HEK293 (cell line): ENCODE data around the gene RALGAPA2.

Source experiments
- CTCF ChIA-PET: fragments of 350-600 bp; formaldehyde crosslinking; extraction: SDS; loops from one replicate; lab custom pipeline; 2021; ENCODE audit warnings: antibody characterized with exemption; lab: Yijun Ruan, JAX
- POLR2A ChIA-PET: fragments of 300-600 bp; formaldehyde crosslinking; extraction: SDS; loops from one replicate; lab custom pipeline; 2020; ENCODE audit warnings: antibody characterized with exemption, inconsistent platforms; lab: Yijun Ruan, JAX
- H3K27ac ChIP-seq: fragments of 200-500 bp; sonication (Bioruptor generic); 2 replicates; pipeline ENCODE4 v1.5.1; 2014; ENCODE audit warnings: low read depth, low read length, control low read depth, inconsistent platforms; ENCODE audit errors: extremely low read depth
- H3K36me3 ChIP-seq, 2 experiments: fragments of 200-500 bp in 1 of 2; sonication (Bioruptor generic) in 1 of 2; 1 replicate in 1 of 2; 2 replicates in 1 of 2; pipeline ENCODE4 v1.5.1; 2014 to 2017; ENCODE audit warnings: inconsistent platforms in 2 of 2, low read length in 2 of 2; ENCODE audit not compliant: control insufficient read depth in 2 of 2, insufficient read depth in 1 of 2
- H3K4me1 ChIP-seq: fragments of 200-500 bp; sonication (Bioruptor generic); 2 replicates; pipeline ENCODE4 v1.5.1; 2014; ENCODE audit warnings: mild to moderate bottlenecking, low read length, inconsistent platforms; ENCODE audit not compliant: control insufficient read depth, insufficient read depth
- H3K4me3 ChIP-seq: 2 replicates; pipeline ENCODE4 v1.5.1; 2011; ENCODE audit warnings: low read depth, mild to moderate bottlenecking, control low read depth, low read length, moderate library complexity
- H3K9me3 ChIP-seq: fragments of 200-500 bp; sonication (Bioruptor generic); 2 replicates; pipeline ENCODE4 v1.5.1; 2014; ENCODE audit warnings: low read depth, low read length, inconsistent platforms; ENCODE audit not compliant: control insufficient read depth, insufficient read depth
- AEBP2 ChIP-seq: fragments of 450-650 bp; formaldehyde crosslinking; IDR thresholded peaks from 2 replicates; pipeline ENCODE4 v1.5.1; 2016; ENCODE audit warnings: missing biosample characterization, missing genetic modification characterization, borderline replicate concordance
- GLI2 ChIP-seq: fragments of 450-650 bp; formaldehyde crosslinking; IDR thresholded peaks from 2 replicates; pipeline ENCODE4; 2017; ENCODE audit warnings: missing biosample characterization, missing genetic modification characterization, low read depth, borderline replicate concordance
- GLIS1 ChIP-seq: fragments of 450-650 bp; formaldehyde crosslinking; IDR thresholded peaks from 2 replicates; pipeline ENCODE4 v1.5.1; 2016; ENCODE audit warnings: missing biosample characterization, missing genetic modification characterization
- HOXD13 ChIP-seq: sonication (generic); formaldehyde crosslinking; IDR thresholded peaks from 2 replicates; pipeline ENCODE4 v1.8.0; 2022; ENCODE audit warnings: missing genetic modification reagents, borderline replicate concordance
- MZF1 ChIP-seq: fragments of 450-650 bp; formaldehyde crosslinking; IDR thresholded peaks from 2 replicates; pipeline ENCODE4 v1.5.1; 2017; ENCODE audit warnings: missing biosample characterization, missing genetic modification characterization, borderline replicate concordance
- SP2 ChIP-seq: fragments of 450-650 bp; formaldehyde crosslinking; IDR thresholded peaks from 2 replicates; pipeline ENCODE4 v1.5.1; 2016; ENCODE audit warnings: missing biosample characterization, missing genetic modification characterization
- WT1 ChIP-seq: fragments of 450-650 bp; formaldehyde crosslinking; IDR thresholded peaks from 2 replicates; pipeline ENCODE4 v1.5.1; 2016; ENCODE audit warnings: missing biosample characterization, missing genetic modification characterization
- ZBTB44 ChIP-seq: fragments of 450-650 bp; IDR thresholded peaks from 2 replicates; pipeline ENCODE4 v1.5.1; 2018; ENCODE audit warnings: missing biosample characterization, mild to moderate bottlenecking, missing genetic modification characterization
- ZNF112 ChIP-seq: fragments of 450-650 bp; formaldehyde crosslinking; IDR thresholded peaks from 2 replicates; pipeline ENCODE4 v1.5.0; 2017; ENCODE audit warnings: missing biosample characterization, missing genetic modification characterization
- ZNF132 ChIP-seq: fragments of 450-650 bp; formaldehyde crosslinking; IDR thresholded peaks from 2 replicates; pipeline ENCODE4 v1.5.1; 2017; ENCODE audit warnings: missing biosample characterization, missing genetic modification characterization, borderline replicate concordance
- ZNF146 ChIP-seq: fragments of 450-650 bp; formaldehyde crosslinking; IDR thresholded peaks from 2 replicates; pipeline ENCODE4 v1.5.1; 2016; ENCODE audit warnings: missing biosample characterization, missing genetic modification characterization
- ZNF184 ChIP-seq: fragments of 450-650 bp; IDR thresholded peaks from 2 replicates; pipeline ENCODE4 v1.5.1; 2018; ENCODE audit warnings: missing biosample characterization, mild to moderate bottlenecking, missing genetic modification characterization
- ZNF214 ChIP-seq: fragments of 450-650 bp; formaldehyde crosslinking; IDR thresholded peaks from 2 replicates; pipeline ENCODE4 v1.5.1; 2017; ENCODE audit warnings: missing biosample characterization, mild to moderate bottlenecking, missing genetic modification characterization, borderline replicate concordance
- ZNF280C ChIP-seq: fragments of 450-650 bp; formaldehyde crosslinking; IDR thresholded peaks from 2 replicates; pipeline ENCODE4 v1.5.1; 2016; ENCODE audit warnings: missing biosample characterization, missing genetic modification characterization
- ZNF292 ChIP-seq: fragments of 450-650 bp; formaldehyde crosslinking; IDR thresholded peaks from 2 replicates; pipeline ENCODE4 v1.5.1; 2016; ENCODE audit warnings: low read depth, missing biosample characterization, missing genetic modification characterization, borderline replicate concordance
- ZNF324 ChIP-seq: fragments of 450-650 bp; formaldehyde crosslinking; IDR thresholded peaks from 2 replicates; pipeline ENCODE4 v1.5.1; 2016; ENCODE audit warnings: missing biosample characterization, missing genetic modification characterization
- ZNF350 ChIP-seq: fragments of 450-650 bp; formaldehyde crosslinking; IDR thresholded peaks from 2 replicates; pipeline ENCODE4 v1.5.0; 2017; ENCODE audit warnings: missing biosample characterization, mild to moderate bottlenecking, missing genetic modification characterization
- ZNF37A ChIP-seq: fragments of 450-650 bp; IDR thresholded peaks from 2 replicates; pipeline ENCODE4 v1.5.1; 2018; ENCODE audit warnings: missing biosample characterization, missing genetic modification characterization
- ZNF514 ChIP-seq: fragments of 450-650 bp; formaldehyde crosslinking; IDR thresholded peaks from 2 replicates; pipeline ENCODE4 v1.5.1; 2016; ENCODE audit warnings: missing biosample characterization, missing genetic modification characterization
- ZNF610 ChIP-seq: fragments of 450-650 bp; formaldehyde crosslinking; IDR thresholded peaks from 2 replicates; pipeline ENCODE4 v1.5.1; 2016; ENCODE audit warnings: missing biosample characterization, missing genetic modification characterization, borderline replicate concordance
- ZNF701 ChIP-seq: fragments of 450-650 bp; formaldehyde crosslinking; IDR thresholded peaks from 2 replicates; pipeline ENCODE4 v1.5.1; 2016; ENCODE audit warnings: missing biosample characterization, missing genetic modification characterization
- ZNF785 ChIP-seq: fragments of 450-650 bp; formaldehyde crosslinking; IDR thresholded peaks from 2 replicates; pipeline ENCODE4 v1.5.1; 2016; ENCODE audit warnings: missing biosample characterization, missing genetic modification characterization

The RALGAPA2 gene

DNA sequence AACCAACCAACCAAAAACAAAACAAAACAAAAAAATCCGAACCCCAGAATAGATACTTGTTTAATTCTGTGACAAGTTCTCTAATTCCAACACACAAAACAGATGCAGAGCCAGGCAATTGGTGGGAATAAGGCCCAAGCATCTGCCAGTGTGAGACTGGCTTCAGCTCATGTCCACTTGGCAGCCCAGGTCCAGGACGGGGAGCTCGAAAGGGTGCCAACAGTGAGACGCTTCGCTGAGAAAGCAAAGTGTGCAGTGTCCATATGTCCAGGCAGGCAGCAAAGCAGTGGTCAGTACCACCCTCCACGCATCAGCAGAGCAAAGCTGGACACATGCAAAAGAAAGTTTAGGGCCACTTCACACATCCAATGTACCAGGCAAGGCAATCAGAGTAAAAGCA lies 102.9 kb downstream of the RALGAPA2 start (continued):
- no peak for TF ChIP-seq SP2 (tag by site-specific recombination)
- no peak for TF ChIP-seq ZNF132 (tag by site-specific recombination)
- no peak for TF ChIP-seq ZNF610
- TF ChIP-seq ZNF37A (tag by site-specific recombination), result no peak
- no peak for TF ChIP-seq ZNF514 (tag by site-specific recombination)

- CTCF ChIA-PET, result interaction anchor here (1.5 kb wide), 1 partner anchor 15 kb away, joined by 7 read pairs; no protein-coding TSS in a partner anchor
- no peak overlapping the region for H3K4me3 ChIP-seq
- no peak overlapping the region for H3K27ac ChIP-seq
- peaks cover 23% of the 10 kb centered on the region for H3K4me1 ChIP-seq
- POLR2A ChIA-PET, result no interaction called here
- H3K9me3 ChIP-seq, result no peaks in the 10 kb centered on the region
- H3K36me3 ChIP-seq, result peaks cover 0 to 6% of the 10 kb centered on the region in 2 experiments; a peak in 1 of 3 replicates
- no peak for TF ChIP-seq ZNF350 (tag by site-specific recombination)
- no peak for TF ChIP-seq MZF1
- TF ChIP-seq ZNF214 (tag by site-specific recombination), result no peak
- TF ChIP-seq AEBP2 (tag by site-specific recombination), result no peak
- TF ChIP-seq GLI2, result no peak
- TF ChIP-seq ZNF280C (tag by site-specific recombination), result no peak
- no peak for TF ChIP-seq ZNF112 (tag by site-specific recombination)
- TF ChIP-seq ZBTB44, result no peak
- TF ChIP-seq ZNF184, result no peak
- TF ChIP-seq ZNF324 (tag by site-specific recombination), result no peak
- TF ChIP-seq ZNF146 (tag by site-specific recombination), result no peak
- no peak for TF ChIP-seq HOXD13 (CRISPR knock-in tag)
- TF ChIP-seq GLIS1, result no peak
- TF ChIP-seq ZNF701 (tag by site-specific recombination), result no peak
- no peak for TF ChIP-seq ZNF292
- TF ChIP-seq ZNF785 (tag by site-specific recombination), result no peak
- no peak for TF ChIP-seq WT1 (tag by site-specific recombination)
Measured at GRCh38 chr20:20608641-20609040, 103.8 kb downstream of the RALGAPA2 start.
